ENCODE results near the gene PRXL2B. TPM values are rescaled to one million over a fixed set of nuclear protein-coding genes. Genes with fewer than 3 reads are reported as not detected.

The PRXL2B gene
- total RNA-seq, 4 donors from 2014 or later, result 7.1 to 19.2 (median 8.8) TPM

- ATAC-seq (ENCODE audit: low FRiP score), result peak; percentile 26
- TF ChIP-seq CTCF (IDR thresholded peaks at IDR 0.05), result no peak
- DNase-seq (ENCODE audit: low spot score), result no peak
Measured at GRCh38 chr1:2594001-2594640, 7.5 kb downstream of the PRXL2B start.

- no peak for TF ChIP-seq CTCF (IDR thresholded peaks at IDR 0.05)
- no peak for ATAC-seq (ENCODE audit: low FRiP score)
Measured at GRCh38 chr1:2594641-2595131, 8.1 kb downstream of the PRXL2B start.

GRCh38 chr1:2595261-2595811, 8.8 kb downstream of the PRXL2B start:
- no peak for DNase-seq (ENCODE audit: low spot score)
- ATAC-seq (ENCODE audit: low FRiP score), result no peak
- no peak for TF ChIP-seq CTCF (IDR thresholded peaks at IDR 0.05)

More at GRCh38 chr1:2594641-2595131, 8.1 kb downstream of the PRXL2B start:
- DNase-seq (ENCODE audit: low spot score), result no peak

GRCh38 chr1:2595812-2596529, 9.4 kb downstream of the PRXL2B start:
- TF ChIP-seq CTCF (IDR thresholded peaks at IDR 0.05), result no peak
- ATAC-seq (ENCODE audit: low FRiP score) (no peak), DNase-seq (ENCODE audit: low spot score) (no peak)

- no peak for TF ChIP-seq CTCF (IDR thresholded peaks at IDR 0.05)
- ATAC-seq (ENCODE audit: low FRiP score) (no peak), DNase-seq (ENCODE audit: low spot score) (no peak)
Measured at GRCh38 chr1:2596530-2597333, 10.2 kb downstream of the PRXL2B start.

- no peak for TF ChIP-seq CTCF (IDR thresholded peaks at IDR 0.05)
- ATAC-seq (ENCODE audit: low FRiP score), result no peak
- DNase-seq (ENCODE audit: low spot score), result no peak
Measured at GRCh38 chr1:2597441-2598328, 11.1 kb downstream of the PRXL2B start.
